ENCODE measurements around the gene FBXO31. TPM values are rescaled to one million over a fixed set of nuclear protein-coding genes. Genes with fewer than 3 reads are reported as not detected.

The FBXO31 gene
- total RNA-seq, 2 experiments from 2014 or later = 35.7 to 38.9 TPM

- H3K36me3 Mint-ChIP-seq (ENCODE audit: low read depth) = peaks cover 51% of the 10 kb centered on the region
- no peaks in the 10 kb centered on the region for H3K9me3 Mint-ChIP-seq
- no peaks in the 10 kb centered on the region for H3K9me3 ChIP-seq (ENCODE audit: control insufficient read depth in 1 of 2, insufficient read depth in 1 of 2, low read length in 2 of 2)
- POLR2A ChIA-PET = no interaction called here
- ATAC-seq (ENCODE audit: poor library complexity) = no peak
- intact Hi-C loops (cut with DNase I, micrococcal nuclease) = no loop called here
- no peak for TF ChIP-seq CTCF (IDR thresholded peaks at IDR 0.05)
- H3K4me1 ChIP-seq (ENCODE audit: insufficient read depth, low read length) = no peaks in the 10 kb centered on the region
- no peak overlapping the region for H3K27ac ChIP-seq (ENCODE audit: low read depth in 1 of 2, low read length in 2 of 2)
- no peak for DNase-seq
- H3K27me3 ChIP-seq (ENCODE audit: control insufficient read depth in 1 of 2, insufficient read depth in 2 of 2, low read length in 2 of 2) = no peaks in the 10 kb centered on the region
- peaks cover 71% of the 10 kb centered on the region for H3K36me3 ChIP-seq (ENCODE audit: insufficient read depth, low read length)
- CTCF ChIA-PET = no interaction called here
- H3K4me3 Mint-ChIP-seq = no peak overlapping the region
- no peaks in the 10 kb centered on the region for H3K4me1 Mint-ChIP-seq (ENCODE audit: low read depth)
- no peaks in the 10 kb centered on the region for H3K27me3 Mint-ChIP-seq
- no peak overlapping the region for H3K4me3 ChIP-seq (ENCODE audit: low read length)
- H3K27ac Mint-ChIP-seq = no peak overlapping the region
These were observed 52.3 kb downstream of the FBXO31 start for GRCh38 chr16:87331241-87331801.

GRCh38 chr16:87330646-87331045 lies 52.9 kb downstream of the FBXO31 start:
- Histone ChIP-seq H3K9me3 (ENCODE audit: control insufficient read depth in 1 of 2, insufficient read depth in 1 of 2, low read length in 2 of 2) (no peaks in the 10 kb centered on the region), H3K4me1 (ENCODE audit: insufficient read depth, low read length) (no peaks in the 10 kb centered on the region), H3K4me3 (ENCODE audit: low read length) (no peak overlapping the region), H3K36me3 (ENCODE audit: insufficient read depth, low read length) (peaks cover 67% of the 10 kb centered on the region), H3K27ac (ENCODE audit: low read depth in 1 of 2, low read length in 2 of 2) (no peak overlapping the region), H3K27me3 (ENCODE audit: control insufficient read depth in 1 of 2, insufficient read depth in 2 of 2, low read length in 2 of 2) (no peaks in the 10 kb centered on the region)
- Mint-ChIP-seq H3K9me3 (no peaks in the 10 kb centered on the region), H3K27ac (no peak overlapping the region), H3K4me1 (ENCODE audit: low read depth) (no peaks in the 10 kb centered on the region), H3K27me3 (no peaks in the 10 kb centered on the region), H3K36me3 (ENCODE audit: low read depth) (peaks cover 45% of the 10 kb centered on the region), H3K4me3 (no peak overlapping the region)
- no peak for ATAC-seq (ENCODE audit: poor library complexity)
- no peak for DNase-seq
- intact Hi-C loops (cut with DNase I, micrococcal nuclease) = no loop called here
- POLR2A ChIA-PET = no interaction called here
- TF ChIP-seq CTCF (IDR thresholded peaks at IDR 0.05) = no peak
- CTCF ChIA-PET = no interaction called here

GRCh38 chr16:87330257-87330624 lies 53.3 kb downstream of the FBXO31 start:
- H3K36me3 Mint-ChIP-seq (ENCODE audit: low read depth) = peaks cover 42% of the 10 kb centered on the region
- H3K4me3 Mint-ChIP-seq = no peak overlapping the region
- peaks cover 63% of the 10 kb centered on the region for H3K36me3 ChIP-seq (ENCODE audit: insufficient read depth, low read length)
- TF ChIP-seq CTCF (IDR thresholded peaks at IDR 0.05) = no peak
- ChIA-PET CTCF (no interaction called here), POLR2A (no interaction called here)
- no peaks in the 10 kb centered on the region for H3K9me3 Mint-ChIP-seq
- no peak overlapping the region for H3K27ac ChIP-seq (ENCODE audit: low read depth in 1 of 2, low read length in 2 of 2)
- no peaks in the 10 kb centered on the region for H3K4me1 ChIP-seq (ENCODE audit: insufficient read depth, low read length)
- no peak overlapping the region for H3K27ac Mint-ChIP-seq
- ATAC-seq (ENCODE audit: poor library complexity) = no peak
- no peaks in the 10 kb centered on the region for H3K27me3 ChIP-seq (ENCODE audit: control insufficient read depth in 1 of 2, insufficient read depth in 2 of 2, low read length in 2 of 2)
- H3K4me1 Mint-ChIP-seq (ENCODE audit: low read depth) = no peaks in the 10 kb centered on the region
- H3K9me3 ChIP-seq (ENCODE audit: control insufficient read depth in 1 of 2, insufficient read depth in 1 of 2, low read length in 2 of 2) = no peaks in the 10 kb centered on the region
- DNase-seq = no peak
- H3K4me3 ChIP-seq (ENCODE audit: low read length) = no peak overlapping the region
- no peaks in the 10 kb centered on the region for H3K27me3 Mint-ChIP-seq
- intact Hi-C loops (cut with DNase I, micrococcal nuclease) = no loop called here

Data from CD4-positive, alpha-beta T cell (primary cell).